ENCODE measurements around the gene HES4.
"Not testable (repeated sequence)": the region's sequence is repeated elsewhere in the genome, so short reads cannot be mapped to it uniquely, and the experiment has no call there.

HES4 gene

DNA sequence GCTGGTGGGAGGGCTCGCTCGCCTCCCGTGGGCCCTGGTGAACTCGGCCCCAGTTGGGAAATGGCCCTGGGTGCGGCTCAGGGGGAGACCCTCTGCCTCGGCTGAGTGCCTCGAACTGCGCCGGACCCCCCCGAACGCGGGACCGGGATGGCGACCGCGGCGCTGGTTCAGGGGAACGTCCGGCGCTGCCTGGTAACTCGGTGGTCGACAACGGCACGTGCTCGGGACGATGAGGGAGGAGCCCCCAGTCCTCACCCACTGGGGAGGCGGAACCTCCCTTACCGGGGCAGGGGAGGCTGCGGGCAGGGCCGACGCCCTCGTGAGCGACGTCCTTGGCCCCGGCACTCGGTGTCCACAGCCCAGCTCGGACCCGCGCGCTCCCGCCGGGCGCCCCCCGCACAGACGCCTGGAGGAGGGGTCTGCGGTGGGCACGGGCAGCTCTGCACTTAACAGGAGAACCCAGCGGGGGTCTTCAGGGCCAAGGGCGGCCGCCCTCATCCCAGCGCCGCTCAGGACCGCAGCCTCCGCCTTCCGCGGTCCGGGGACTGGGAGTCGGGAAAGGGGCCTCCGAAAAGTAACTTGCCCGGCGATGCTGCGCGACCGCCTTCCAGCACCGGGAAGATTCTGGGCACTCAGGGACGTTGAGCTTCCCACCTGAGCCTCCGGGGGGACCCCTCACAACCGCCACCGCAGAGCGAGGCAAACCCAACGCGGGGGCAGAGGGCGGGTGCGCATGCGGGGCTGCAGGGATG is 1.7 kb downstream of the HES4 start:
- no peak for DNase-seq

- DNase-seq: no peak
Observed at GRCh38 chr1:997713-997992, 2.2 kb downstream of the HES4 start.

- no peak for DNase-seq
Observed at GRCh38 chr1:996851-997712, 2.8 kb downstream of the HES4 start.

DNA sequence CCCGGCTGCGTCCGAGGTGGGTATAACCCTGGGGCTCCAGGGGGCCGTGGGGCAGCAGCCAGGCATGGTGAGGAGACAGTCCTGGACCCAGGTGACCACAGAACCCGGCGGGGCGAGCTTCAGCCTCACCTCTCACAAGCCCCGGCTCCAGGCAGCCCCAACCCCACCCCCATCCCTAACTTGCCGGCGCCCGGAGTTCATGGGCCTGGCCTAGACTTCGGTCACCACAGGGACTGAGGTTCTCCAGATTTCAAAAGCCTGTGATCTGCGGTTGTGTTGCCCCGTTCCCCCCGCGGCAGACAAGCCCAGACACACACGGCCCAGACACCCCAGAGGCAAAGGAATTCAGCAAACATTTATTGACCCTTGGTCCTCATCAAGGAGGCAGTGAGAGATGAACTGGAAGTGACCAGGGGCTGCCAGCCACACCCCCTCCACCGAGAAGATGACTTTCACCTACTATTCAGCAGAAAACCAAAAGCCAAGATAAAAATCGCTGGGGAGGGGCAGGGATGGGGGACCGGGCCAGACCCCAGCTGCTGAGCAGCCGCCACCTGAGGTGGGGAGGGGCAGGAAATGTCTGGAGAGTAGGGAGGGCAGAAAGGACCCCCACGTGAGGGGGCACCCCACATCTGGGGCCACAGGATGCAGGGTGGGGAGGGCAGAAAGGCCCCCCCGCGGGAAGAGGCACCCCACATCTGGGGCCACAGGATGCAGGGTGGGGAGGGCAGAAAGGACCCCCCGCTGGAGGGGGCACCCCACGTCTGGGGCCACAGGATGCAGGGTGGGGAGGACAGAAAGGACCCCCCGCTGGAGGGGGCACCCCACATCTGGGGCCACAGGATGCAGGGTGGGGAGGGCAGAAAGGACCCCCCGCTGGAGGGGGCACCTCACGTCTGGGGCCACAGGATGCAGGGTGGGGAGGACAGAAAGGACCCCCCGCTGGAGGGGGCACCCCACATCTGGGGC is 3.9 kb downstream of the HES4 start:
- DNase-seq: no peak

- DNase-seq: not testable (repeated sequence)
Observed at GRCh38 chr1:994546-994945, 5.4 kb downstream of the HES4 start.

- no peak for DNase-seq
Observed at GRCh38 chr1:993379-993995, 6.4 kb downstream of the HES4 start.

DNA sequence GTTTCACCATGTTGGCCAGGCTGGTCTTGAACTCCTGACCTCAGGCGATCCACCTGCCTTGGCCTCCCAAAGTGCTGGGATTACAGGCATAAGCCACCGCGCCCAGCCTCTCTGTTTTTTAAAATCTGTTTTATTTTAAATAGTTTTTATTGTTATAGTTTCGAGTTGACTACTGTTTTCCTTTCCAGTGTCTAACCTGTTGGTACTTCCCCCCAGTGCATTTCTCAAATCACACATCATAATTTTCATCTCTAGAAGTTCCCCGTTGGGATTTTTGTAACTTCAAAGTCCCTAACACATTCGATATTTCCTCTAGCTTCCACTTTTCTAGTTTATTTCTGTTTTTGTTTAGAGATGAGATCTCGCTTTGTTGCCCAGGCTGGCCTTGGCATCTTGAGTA is 7.5 kb downstream of the HES4 start:
- DNase-seq: no peak

DNA sequence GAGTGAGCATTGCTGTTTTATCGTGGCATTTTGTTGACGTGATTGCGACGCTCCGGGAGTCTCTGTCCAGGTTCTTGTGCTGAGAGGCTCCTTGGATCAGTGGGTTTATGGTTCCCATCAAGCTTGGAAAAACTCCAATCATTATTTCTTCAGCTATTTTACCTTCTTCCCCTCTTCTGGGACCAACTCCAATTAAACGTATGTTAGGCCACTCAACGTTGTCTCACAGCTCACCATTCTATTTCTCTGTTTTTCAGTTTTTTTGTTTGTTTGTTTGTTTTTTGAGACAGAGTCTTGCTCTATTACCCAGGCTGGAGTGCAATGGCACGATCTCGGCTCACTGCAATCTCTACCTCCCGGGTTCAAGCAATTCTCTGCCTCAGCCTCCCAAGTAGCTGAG is 8.0 kb downstream of the HES4 start:
- no peak for DNase-seq

DNA sequence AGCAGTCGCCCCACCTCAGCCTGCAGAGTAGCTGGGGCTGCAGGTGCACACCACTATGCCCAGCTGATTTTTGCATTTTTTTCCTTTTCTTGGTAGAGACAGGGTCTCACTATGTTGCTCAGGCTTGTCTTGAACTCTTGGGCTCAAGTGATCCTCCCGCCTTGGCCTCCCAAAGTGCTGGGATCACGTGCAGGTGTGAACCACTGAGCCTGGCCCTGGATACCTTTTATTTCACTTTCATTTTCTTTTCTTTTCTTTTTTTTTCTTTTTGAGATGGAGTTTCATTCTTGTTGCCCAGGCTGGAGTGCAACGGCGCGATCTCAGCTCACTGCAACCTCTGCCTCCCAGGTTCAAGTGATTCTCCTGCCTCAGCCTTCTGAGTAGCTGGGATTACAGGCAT is 8.6 kb downstream of the HES4 start:
- not testable (repeated sequence) for DNase-seq

DNA sequence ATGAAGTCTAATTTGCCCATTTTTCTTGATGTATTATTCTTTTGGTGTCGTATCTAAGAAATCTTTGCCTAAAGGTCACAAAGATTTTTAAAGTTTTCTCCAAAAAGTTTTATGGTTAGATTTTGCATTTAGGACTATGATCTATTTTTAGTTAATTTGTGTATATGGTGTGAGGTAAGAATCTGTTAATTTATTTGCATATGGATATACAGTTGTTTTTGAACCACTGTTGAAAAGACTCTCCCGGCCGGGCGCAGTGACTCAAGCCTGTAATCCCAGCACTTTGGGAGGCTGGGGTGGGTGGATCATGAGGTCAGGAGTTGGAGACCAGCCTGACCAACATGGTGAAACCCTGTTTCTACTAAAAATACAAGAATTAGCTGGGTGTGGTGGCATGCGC is 11.8 kb downstream of the HES4 start:
- DNase-seq: not testable (repeated sequence)

DNA sequence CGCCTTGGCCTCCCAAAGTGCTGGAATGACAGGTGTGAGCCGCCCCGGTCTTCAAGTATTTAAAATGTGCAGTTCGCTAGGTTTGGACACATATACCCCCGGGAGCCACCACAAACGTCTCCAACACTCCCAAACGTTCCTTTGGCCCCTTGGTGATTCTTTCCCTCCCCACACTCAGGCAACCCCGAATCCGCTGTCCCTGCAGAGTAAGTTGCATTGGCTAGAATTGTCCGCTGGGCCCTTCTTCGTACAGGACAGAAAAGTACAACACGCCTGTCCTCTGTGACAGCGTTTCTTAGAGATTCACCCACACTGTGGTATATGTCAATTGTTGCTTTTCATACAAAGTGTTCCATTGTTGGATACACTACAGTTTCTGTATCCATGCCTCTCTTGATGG is 14.8 kb downstream of the HES4 start:
- no peak for DNase-seq

GRCh38 chr1:984476-984814 is 15.5 kb downstream of the HES4 start:
- no peak for DNase-seq

- DNase-seq: no peak
Observed at GRCh38 chr1:983798-984475, 16.0 kb downstream of the HES4 start.

- no peak for DNase-seq
Observed at GRCh38 chr1:982765-983436, 17.0 kb downstream of the HES4 start.

- no peak for DNase-seq
Observed at GRCh38 chr1:981955-982558, 17.8 kb downstream of the HES4 start, which contains the start of gene PERM1. Gene PERM1, minus strand, starts transcription at chr1:982093. Its CDS starts 1,064 bp downstream, at chr1:981029.

DNA sequence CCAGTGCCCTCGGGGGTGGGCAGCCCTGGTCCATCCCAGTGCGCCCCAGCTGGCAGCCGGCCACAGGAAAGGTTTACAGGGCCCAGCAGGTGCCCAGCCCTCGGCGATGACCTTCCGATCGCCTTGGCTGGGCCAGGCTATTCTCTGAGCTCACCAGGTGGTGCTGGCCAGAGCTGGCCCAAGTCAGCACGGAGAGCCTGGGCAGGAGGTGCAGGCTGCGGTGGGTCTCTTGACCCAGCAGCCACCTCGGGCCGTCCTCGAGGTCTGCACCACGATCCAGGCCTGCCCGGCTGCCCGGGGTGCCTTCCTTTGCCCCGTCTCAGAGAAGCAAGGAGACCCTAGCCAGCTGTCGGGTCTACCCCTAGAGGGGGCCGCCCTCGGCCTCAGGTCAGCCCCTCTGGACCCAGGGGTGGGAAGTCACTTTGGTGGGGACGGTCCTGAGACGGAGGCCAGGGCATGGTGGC is 18.4 kb downstream of the HES4 start:
- DNase-seq: no peak

DNA sequence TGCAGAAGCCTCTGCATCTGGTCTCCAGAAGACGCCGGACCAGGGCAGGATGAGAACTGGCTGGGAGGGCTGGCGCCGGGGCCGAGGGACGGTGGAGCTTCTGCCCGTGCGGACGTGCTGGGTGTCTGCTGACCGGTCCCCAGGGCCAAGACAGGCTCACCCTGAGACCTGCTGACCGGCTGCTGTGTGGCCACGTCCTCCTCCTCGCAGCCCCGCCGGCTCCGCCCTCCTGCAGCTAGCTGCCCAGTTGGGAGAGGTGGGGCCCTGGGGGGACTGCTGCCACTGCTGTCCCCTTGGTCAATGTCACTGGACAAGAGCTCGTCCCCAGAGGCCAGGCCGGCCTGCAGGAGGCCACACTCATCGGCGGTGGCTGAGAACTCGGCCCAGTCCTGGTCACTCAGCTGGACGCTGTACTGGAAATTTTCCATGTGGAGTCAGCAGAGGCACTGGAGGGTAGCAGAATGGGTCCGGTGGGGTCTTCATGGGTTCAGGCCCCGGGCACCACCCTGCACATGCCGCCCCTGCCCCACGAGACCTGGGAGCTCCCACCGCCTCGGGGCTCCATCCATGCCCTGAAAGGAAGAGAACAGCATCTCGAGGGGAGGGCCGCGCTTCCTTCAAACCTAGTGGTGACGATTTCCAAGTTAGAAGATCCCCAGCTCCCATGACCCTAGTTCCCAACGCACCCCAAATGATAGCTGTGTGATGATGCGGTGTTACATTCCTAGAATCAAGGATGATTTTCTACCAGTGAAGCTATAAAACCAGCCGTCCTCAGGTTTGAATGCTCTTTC is 19.1 kb downstream of the HES4 start:
- no peak for DNase-seq

DNA sequence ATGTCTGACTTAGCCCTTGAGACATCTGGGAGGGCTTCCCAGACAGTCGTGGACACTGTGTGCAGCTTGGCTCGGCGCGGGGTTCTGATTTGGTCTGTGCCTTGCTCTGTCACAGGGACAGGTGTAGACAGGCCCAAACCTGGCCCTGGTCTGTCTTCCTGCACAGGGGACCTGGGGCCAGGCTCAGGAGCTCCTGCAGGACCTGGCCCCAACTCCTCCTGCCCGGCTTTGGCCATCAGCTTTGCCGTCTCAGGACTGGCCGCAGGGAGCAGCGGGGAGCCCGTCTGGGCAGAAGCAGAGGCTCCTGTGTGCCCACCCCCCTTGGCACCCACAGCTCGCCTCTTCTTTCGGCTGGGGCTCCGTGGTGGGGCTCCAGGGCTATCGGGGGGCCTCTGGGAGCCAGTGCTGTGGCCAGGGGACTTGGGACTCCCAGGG is 19.7 kb downstream of the HES4 start:
- no peak for DNase-seq

DNA sequence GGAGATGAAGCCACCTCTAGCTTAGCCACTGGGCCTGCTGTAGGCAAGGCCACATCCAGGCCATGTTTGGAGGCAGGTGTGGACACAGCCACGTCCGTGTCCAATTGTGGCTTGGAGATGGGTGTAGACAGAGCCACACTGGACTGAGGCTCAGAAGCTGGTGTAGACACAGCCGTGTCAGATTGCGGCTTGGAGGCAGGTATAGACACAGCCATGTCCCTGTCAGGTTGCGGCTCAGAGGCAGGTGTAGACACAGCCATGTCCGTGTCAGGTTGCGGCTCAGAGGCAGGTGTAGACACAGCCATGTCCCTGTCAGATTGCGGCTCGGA is 20.2 kb downstream of the HES4 start:
- no peak for DNase-seq
